Psoas muscle (tissue), 8 donors: Measurements from ENCODE around the gene CDKAL1. TPM values are rescaled to one million over a fixed set of nuclear protein-coding genes. Genes with fewer than 3 reads are reported as not detected.
A peak's percentile ranks its signal among the peaks of the same experiment; 100 is the strongest.
"Not testable (repeated sequence)": the region's sequence is repeated elsewhere in the genome, so short reads cannot be mapped to it uniquely, and the experiment has no call there.

ENCODE experiments used
- ATAC-seq, 4 donors: fragments of 200-7000 bp; cut with Tn5 transposase; one replicate each; pipeline ENCODE4 v1.9.1; 2020; ENCODE audit warnings: moderate library complexity in 3 of 4, mild to moderate bottlenecking in 2 of 4
- DNase-seq, 2 donors: peaks; one replicate each; pipeline ENCODE4 v3.0.0-alpha.2; 2020
- H3K27ac ChIP-seq: fragments of 200-600 bp; one replicate; pipeline ENCODE4 v1.8.0; 2022
- H3K27me3 ChIP-seq, 3 donors: fragments of 200-600 bp in 1 of 3; one replicate each; pipeline versions ENCODE4 v1.6.1 to v1.8.0; 2013 to 2022; ENCODE audit warnings: low read length in 2 of 3, mild to moderate bottlenecking in 2 of 3, moderate library complexity in 1 of 3; ENCODE audit not compliant: insufficient read depth in 3 of 3
- H3K36me3 ChIP-seq, 2 donors: fragments of 200-600 bp in 1 of 2; one replicate each; pipeline versions ENCODE4 v1.6.1 to v1.8.0; 2013 to 2022; ENCODE audit warnings: low read depth in 1 of 2, mild to moderate bottlenecking in 1 of 2, moderate library complexity in 1 of 2; ENCODE audit not compliant: insufficient read depth in 1 of 2
- H3K4me1 ChIP-seq: fragments of 200-600 bp; one replicate; pipeline ENCODE4 v1.8.0; 2022
- H3K4me3 ChIP-seq: fragments of 200-600 bp; one replicate; pipeline ENCODE4 v1.8.0; 2022; ENCODE audit warnings: mild to moderate bottlenecking
- H3K9me3 ChIP-seq: fragments of 200-600 bp; one replicate; pipeline ENCODE4 v1.8.0; 2022
- CTCF ChIP-seq: fragments of 200-600 bp; IDR thresholded peaks from one replicate; pipeline ENCODE4 v1.8.0; 2022; ENCODE audit warnings: antibody characterized with exemption
- WGBS, 3 donors: extraction: QIAGEN DNeasy Blood & Tissue Kit; methylation state at CpG; one replicate each; pipeline versions ENCODE4 v1.1.6 to v1.1.7; 2013; 5-methylcytosine and 5-hydroxymethylcytosine counted together
- intact Hi-C, 2 donors: fragments of 100-400 bp; cut with DNase I; formaldehyde crosslinking; loops; one replicate each; pipeline versions ENCODE4 v1.11.0 to v1.14.2; 2022
- polyA plus RNA-seq, 3 donors: library from polyadenylated mRNA; stranded (reverse); fragments of 200-250 nt; gene quantifications; one replicate each; pipeline ENCODE4 v1.2.3, GENCODE V29; 2013
- total RNA-seq, 4 donors: library from RNA; stranded (reverse); fragmentation: NEBNext Ultra II Directional in 2 of 4; extraction: Animal tissue kit (Norgen Biotek cat#: 25700) in 2 of 4; gene quantifications; one replicate each; pipeline versions ENCODE4 v1.2.1 to v1.2.4, GENCODE V29; 2021 to 2023
- donor health status: healthy with polysubstance abuse.
- donor health status: DM: no; HTN: no; CAD: no; lungs with moderate emphysema.
- donor health status: Bipolar disorder and iron deficiency.
- donor health status: healthy.
- donor health status: DM: yes; HTN: yes; CAD: no.
- donor health status: DM: no; HTN: no; CAD: no.
- donor health status: DM: no; HTN: no; CAD: no.
- donor health status: DM: yes; HTN: yes; CAD: no.

CDKAL1 gene
- total and polyA plus RNA-seq, 7 donors: 4.5 to 16.1 (median 12.9) TPM

GRCh38 chr6:20639161-20639560 is 104.9 kb downstream of the CDKAL1 start:
- Histone ChIP-seq H3K27ac (no peak overlapping the region), H3K4me3 (no peak overlapping the region), H3K36me3 (no peaks in the 10 kb centered on the region), H3K4me1 (no peaks in the 10 kb centered on the region), H3K27me3 (no peaks in the 10 kb centered on the region), H3K9me3 (no peaks in the 10 kb centered on the region)
- ATAC-seq: no peak
- WGBS, 3 donors: 69 to 86% (median 79%) methylated on average over 4 of the region's 4 CpGs
- no peak for DNase-seq
- intact Hi-C loops: no loop called here
- TF ChIP-seq CTCF: no peak

GRCh38 chr6:20640181-20640580 is 105.9 kb downstream of the CDKAL1 start:
- intact Hi-C loops: no loop called here
- H3K4me3 ChIP-seq: no peak overlapping the region

GRCh38 chr6:20642441-20642840 is 108.2 kb downstream of the CDKAL1 start:
- no peak for ATAC-seq

More at GRCh38 chr6:20640181-20640580, 105.9 kb downstream of the CDKAL1 start:
- no peaks in the 10 kb centered on the region for H3K4me1 ChIP-seq
- ATAC-seq (no peak), DNase-seq (no peak)
- H3K36me3 ChIP-seq: no peaks in the 10 kb centered on the region
- no peaks in the 10 kb centered on the region for H3K27me3 ChIP-seq
- no peaks in the 10 kb centered on the region for H3K9me3 ChIP-seq
- WGBS, 3 donors: 85 to 92% (median 87%) methylated on average over 2 of the region's 2 CpGs
- no peak overlapping the region for H3K27ac ChIP-seq
- no peak for TF ChIP-seq CTCF

GRCh38 chr6:20644667-20645370 is 110.6 kb downstream of the CDKAL1 start:
- H3K27ac ChIP-seq: no peak overlapping the region
- intact Hi-C loops: no loop called here
- TF ChIP-seq CTCF: no peak
- H3K27me3 ChIP-seq: no peaks in the 10 kb centered on the region
- WGBS, 3 donors: 75 to 97% (median 96%) methylated on average over 5 of the region's 5 CpGs
- no peaks in the 10 kb centered on the region for H3K9me3 ChIP-seq
- ATAC-seq: peak in 2 of 4 donors; percentile 42
- DNase-seq: no peak
- no peak overlapping the region for H3K4me3 ChIP-seq
- peaks cover 0 to 2% of the 10 kb centered on the region in 2 donors for H3K36me3 ChIP-seq
- no peaks in the 10 kb centered on the region for H3K4me1 ChIP-seq

More at GRCh38 chr6:20642441-20642840, 108.2 kb downstream of the CDKAL1 start:
- 93 to 95% (median 94%) methylated on average over 4 of the region's 4 CpGs for WGBS, 3 donors
- Histone ChIP-seq H3K9me3 (no peaks in the 10 kb centered on the region), H3K4me3 (no peak overlapping the region), H3K27ac (no peak overlapping the region), H3K36me3 (no peaks in the 10 kb centered on the region), H3K27me3 (no peaks in the 10 kb centered on the region), H3K4me1 (no peaks in the 10 kb centered on the region)
- no peak for TF ChIP-seq CTCF
- DNase-seq: no peak
- intact Hi-C loops: no loop called here

GRCh38 chr6:20645572-20645971 is 111.3 kb downstream of the CDKAL1 start:
- H3K27me3 ChIP-seq, intact Hi-C loops, DNase-seq, H3K4me1 ChIP-seq, H3K36me3 ChIP-seq, H3K27ac ChIP-seq, ATAC-seq, H3K9me3 ChIP-seq, H3K4me3 ChIP-seq: not testable (repeated sequence)
- 82 to 83% (median 83%) methylated on average over 6 of the region's 6 CpGs for WGBS, 3 donors
